ENCODE measurements around the gene MAP2K2. TPM values are rescaled to one million over a fixed set of nuclear protein-coding genes. Genes with fewer than 3 reads are reported as not detected.
"Not testable (repeated sequence)": the region's sequence is repeated elsewhere in the genome, so short reads cannot be mapped to it uniquely, and the experiment has no call there.

The MAP2K2 gene
- total RNA-seq, 1 experiment from 2014 or later: 151 TPM

DNA sequence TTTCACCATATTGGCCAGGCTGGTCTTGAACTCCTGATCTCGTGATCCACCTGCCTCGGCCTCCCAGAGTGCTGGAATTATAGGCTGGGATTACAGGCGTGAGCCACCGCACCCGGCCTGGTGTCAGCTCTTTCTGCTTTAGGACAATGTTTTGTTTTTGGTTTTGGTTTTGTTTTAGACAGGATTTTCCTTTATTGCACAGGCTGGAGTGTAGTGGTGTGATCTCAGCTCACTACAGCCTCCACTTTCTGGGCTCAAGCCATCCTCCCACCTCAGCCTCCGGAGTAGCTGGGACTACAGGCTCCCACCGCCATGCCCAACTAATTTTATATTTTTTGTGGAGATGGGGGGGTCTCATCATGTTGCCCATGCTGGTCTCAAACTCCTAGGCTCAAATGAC, 5.1 kb upstream of the MAP2K2 start:
- POLR2A ChIA-PET; H3K36me3 ChIP-seq (ENCODE audit: control insufficient read depth, insufficient read depth, low read length); BruUV-seq (replicated peaks); H3K4me3 ChIP-seq (ENCODE audit: low read depth in 2 of 2, low read length in 2 of 2); in situ Hi-C loops (cut with HindIII; ENCODE audit: low pct_unique_long_range_greater_than_20kb, low sequenced_read_pairs); intact Hi-C loops (cut with micrococcal nuclease; ENCODE audit: unreplicated experiment); H3K27me3 ChIP-seq (ENCODE audit: control insufficient read depth, insufficient read depth, low read length); H3K27ac ChIP-seq (ENCODE audit: low read length); DNase-seq (ENCODE audit: low read depth, low spot score); H3K9me3 ChIP-seq (ENCODE audit: control insufficient read depth, insufficient read depth, low read depth, low read length); ATAC-seq: not testable (repeated sequence)
- CTCF ChIA-PET: interaction anchor here (0.5 kb wide), 1 partner anchor 80 kb away, joined by 5 read pairs; no protein-coding TSS in a partner anchor
- H3K4me1 ChIP-seq (ENCODE audit: control insufficient read depth, insufficient read depth, low read length): peaks cover 16% of the 10 kb centered on the region

DNA sequence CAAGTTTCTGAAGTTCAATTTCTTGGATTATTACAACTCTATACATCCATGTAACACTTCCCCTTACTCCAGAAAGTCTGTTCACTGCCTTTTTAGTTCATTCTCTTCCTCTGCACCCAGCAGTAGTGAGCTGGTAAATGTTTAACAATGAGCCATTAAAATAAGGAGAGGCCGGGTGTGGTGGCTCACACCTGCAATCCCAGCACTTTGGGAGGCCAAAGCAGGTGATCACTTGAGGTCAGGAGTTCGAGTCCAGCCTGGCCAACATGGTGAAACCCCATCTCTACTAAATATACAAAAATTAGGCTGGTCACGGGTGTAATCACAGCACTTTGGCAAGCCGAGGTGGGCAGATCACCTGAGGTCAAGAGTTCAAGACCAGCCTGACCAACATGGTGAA, 3.4 kb upstream of the MAP2K2 start:
- H3K4me3 ChIP-seq (ENCODE audit: low read depth in 2 of 2, low read length in 2 of 2); H3K27ac ChIP-seq (ENCODE audit: low read length); H3K36me3 ChIP-seq (ENCODE audit: control insufficient read depth, insufficient read depth, low read length); H3K9me3 ChIP-seq (ENCODE audit: control insufficient read depth, insufficient read depth, low read depth, low read length); H3K27me3 ChIP-seq (ENCODE audit: control insufficient read depth, insufficient read depth, low read length); CTCF ChIA-PET; ATAC-seq; intact Hi-C loops (cut with micrococcal nuclease; ENCODE audit: unreplicated experiment); BruUV-seq (replicated peaks); POLR2A ChIA-PET; DNase-seq (ENCODE audit: low read depth, low spot score); in situ Hi-C loops (cut with HindIII; ENCODE audit: low pct_unique_long_range_greater_than_20kb, low sequenced_read_pairs): not testable (repeated sequence)
- peaks cover 16% of the 10 kb centered on the region for H3K4me1 ChIP-seq (ENCODE audit: control insufficient read depth, insufficient read depth, low read length)

DNA sequence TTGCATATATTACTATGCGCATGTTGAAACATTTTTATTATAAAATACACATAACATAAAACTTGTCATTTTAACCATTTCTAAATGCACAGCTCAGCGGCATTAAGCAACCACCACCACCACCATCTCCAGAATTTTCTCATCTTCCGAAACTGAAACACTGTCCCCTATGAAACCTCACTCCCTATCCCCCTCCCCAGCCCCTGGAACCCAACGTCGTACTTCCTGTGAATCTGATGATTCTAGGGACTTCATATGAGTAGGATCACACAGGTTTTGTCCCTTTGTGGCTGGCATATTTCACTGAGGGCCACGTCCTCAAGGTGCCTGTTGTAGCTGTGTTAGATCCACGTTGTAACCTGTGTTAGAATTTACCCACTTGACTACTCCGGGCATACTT, 716 bp upstream of the MAP2K2 start:
- intact Hi-C loops (cut with micrococcal nuclease; ENCODE audit: unreplicated experiment): no loop called here
- H3K4me1 ChIP-seq (ENCODE audit: control insufficient read depth, insufficient read depth, low read length): peaks cover 12% of the 10 kb centered on the region; the same call in 1 of the 2 replicates
- POLR2A ChIA-PET: no interaction called here
- DNase-seq (ENCODE audit: low read depth, low spot score): no peak
- H3K9me3 ChIP-seq (ENCODE audit: control insufficient read depth, insufficient read depth, low read depth, low read length): no peaks in the 10 kb centered on the region
- no peaks in the 10 kb centered on the region for H3K27me3 ChIP-seq (ENCODE audit: control insufficient read depth, insufficient read depth, low read length)
- CTCF ChIA-PET: no interaction called here
- peak overlapping the region; percentile 93 for H3K27ac ChIP-seq (ENCODE audit: low read length)
- peak overlapping the region; percentile 71 to 80 for H3K4me3 ChIP-seq (ENCODE audit: low read depth in 2 of 2, low read length in 2 of 2)
- BruUV-seq (replicated peaks): no TSS peak
- in situ Hi-C loops (cut with HindIII; ENCODE audit: low pct_unique_long_range_greater_than_20kb, low sequenced_read_pairs): no loop called here
- no peak for TF ChIP-seq SIN3A (IDR thresholded peaks at IDR 0.05; ENCODE audit: borderline replicate concordance, insufficient read depth, low read depth, low read length)
- TF ChIP-seq REST (IDR thresholded peaks at IDR 0.05; ENCODE audit: insufficient read depth in 1 of 2, low read depth in 2 of 2, low read length in 1 of 2): no peak
- TF ChIP-seq CTCF (IDR thresholded peaks at IDR 0.05): no peak
- TF ChIP-seq POLR2AphosphoS5 (IDR thresholded peaks at IDR 0.05; ENCODE audit: low read depth, low read length): no peak
- no peak for TF ChIP-seq TCF7L2 (IDR thresholded peaks at IDR 0.05; ENCODE audit: low read depth, low read length)
- H3K36me3 ChIP-seq (ENCODE audit: control insufficient read depth, insufficient read depth, low read length): no peaks in the 10 kb centered on the region; the same call in 1 of the 2 replicates
- ATAC-seq: no peak
